Aorta (tissue), 5 donors: ENCODE results near the gene TGIF1. TPM values are rescaled to one million over a fixed set of nuclear protein-coding genes. Genes with fewer than 3 reads are reported as not detected.

ENCODE experiments used
- ATAC-seq: fragments of 200-7000 bp; cut with Tn5 transposase; one replicate; pipeline ENCODE4 v1.9.1; 2022; ENCODE audit warnings: moderate library complexity; ENCODE audit not compliant: low FRiP score
- DNase-seq, 2 donors: peaks; one replicate each; pipeline ENCODE4 v3.0.0-alpha.2; 2020
- H3K27ac ChIP-seq, 2 donors: one replicate each; pipeline ENCODE4 v1.5.1; 2013; ENCODE audit warnings: low read length in 2 of 2, mild to moderate bottlenecking in 2 of 2, moderate library complexity in 2 of 2, control low read depth in 1 of 2, inconsistent platforms in 1 of 2, low read depth in 1 of 2
- H3K27me3 ChIP-seq, 2 donors: one replicate each; pipeline ENCODE4 v1.6.1; 2013; ENCODE audit warnings: control low read depth in 1 of 2, low read length in 1 of 2, mild to moderate bottlenecking in 1 of 2, moderate library complexity in 1 of 2; ENCODE audit not compliant: insufficient read depth in 2 of 2, control insufficient read depth in 1 of 2
- H3K36me3 ChIP-seq, 2 donors: one replicate each; pipeline ENCODE4 v1.6.1; 2013; ENCODE audit warnings: control low read depth in 1 of 2, low read length in 1 of 2, mild to moderate bottlenecking in 1 of 2; ENCODE audit not compliant: insufficient read depth in 2 of 2, control insufficient read depth in 1 of 2
- H3K4me1 ChIP-seq, 2 donors: one replicate each; pipeline ENCODE4 v1.6.1; 2013; ENCODE audit warnings: low read length in 2 of 2, control low read depth in 1 of 2, mild to moderate bottlenecking in 1 of 2, moderate library complexity in 1 of 2; ENCODE audit not compliant: insufficient read depth in 2 of 2, control insufficient read depth in 1 of 2
- H3K4me3 ChIP-seq, 2 donors: one replicate each; pipeline ENCODE4 v1.5.1; 2013; ENCODE audit warnings: low read length in 2 of 2, control low read depth in 1 of 2, mild to moderate bottlenecking in 1 of 2
- H3K9me3 ChIP-seq: one replicate; pipeline ENCODE4 v1.6.1; 2013; ENCODE audit warnings: mild to moderate bottlenecking, low read length; ENCODE audit not compliant: control insufficient read depth
- WGBS, 2 donors: extraction: QIAGEN DNeasy Blood & Tissue Kit; methylation state at CpG; one replicate each; pipeline ENCODE4 v1.1.7; 2013; 5-methylcytosine and 5-hydroxymethylcytosine counted together
- intact Hi-C, 2 donors: fragments of 100-400 bp; cut with DNase I; formaldehyde crosslinking; loops; one replicate each; pipeline versions ENCODE4 v1.14.2 to v1.15.0; 2022
- polyA plus RNA-seq, 2 donors: library from polyadenylated mRNA; stranded (reverse); fragments of 200-250 nt; gene quantifications; one replicate each; pipeline ENCODE4 v1.2.3, GENCODE V29; 2013
- total RNA-seq, 2 donors: library from RNA; stranded (reverse); fragmentation: NEBNext Ultra II Directional; extraction: Animal tissue kit (Norgen Biotek cat#: 25700); gene quantifications; one replicate each; pipeline ENCODE4 v1.2.1, GENCODE V29; 2021
- donor health status: healthy with polysubstance abuse.
- donor health status: Bipolar disorder and iron deficiency.
- donor health status: DM: no; HTN: no; CAD: no.
- donor health status: DM: no; HTN: no; CAD: no.
- donor health status: DM: yes; HTN: yes; CAD: no.

The TGIF1 gene
- total and polyA plus RNA-seq, 4 donors: 34.7 to 48.2 (median 41.5) TPM

GRCh38 chr18:3455907-3456685, 6.1 kb downstream of the TGIF1 start:
- Histone ChIP-seq H3K9me3 (no peaks in the 10 kb centered on the region), H3K27me3 (no peaks in the 10 kb centered on the region), H3K36me3 (peaks cover 0 to 12% of the 10 kb centered on the region in 2 donors), H3K27ac (no peak overlapping the region), H3K4me1 (peaks cover 0 to 5% of the 10 kb centered on the region in 2 donors), H3K4me3 (no peak overlapping the region)
- DNase-seq: no peak
- no peak for ATAC-seq
- 68 to 71% methylated on average over 10 of the region's 10 CpGs for WGBS, 2 donors
- intact Hi-C loops: no loop called here

GRCh38 chr18:3456686-3457069, 6.7 kb downstream of the TGIF1 start:
- no peaks in the 10 kb centered on the region for H3K9me3 ChIP-seq
- WGBS, 2 donors: 50 to 56% methylated on average over 1 of the region's 1 CpG
- no peak for DNase-seq
- H3K27ac ChIP-seq: no peak overlapping the region
- no peak overlapping the region for H3K4me3 ChIP-seq
- peaks cover 0 to 5% of the 10 kb centered on the region in 2 donors for H3K4me1 ChIP-seq
- peaks cover 0 to 12% of the 10 kb centered on the region in 2 donors for H3K36me3 ChIP-seq
- ATAC-seq: no peak
- no peaks in the 10 kb centered on the region for H3K27me3 ChIP-seq
- intact Hi-C loops: no loop called here

GRCh38 chr18:3457261-3457724, 7.3 kb downstream of the TGIF1 start:
- Histone ChIP-seq H3K36me3 (peaks cover 0 to 14% of the 10 kb centered on the region in 2 donors), H3K4me1 (peaks cover 0 to 5% of the 10 kb centered on the region in 2 donors), H3K9me3 (peaks cover 1% of the 10 kb centered on the region), H3K27ac (no peak overlapping the region), H3K4me3 (no peak overlapping the region), H3K27me3 (no peaks in the 10 kb centered on the region)
- ATAC-seq (no peak), DNase-seq (no peak)
- intact Hi-C loops: no loop called here
- 82 to 83% methylated on average over 15 of the region's 15 CpGs for WGBS, 2 donors

GRCh38 chr18:3458378-3458777, 8.4 kb downstream of the TGIF1 start:
- Histone ChIP-seq H3K4me1 (peaks cover 0 to 5% of the 10 kb centered on the region in 2 donors), H3K9me3 (peaks cover 1% of the 10 kb centered on the region), H3K27me3 (no peaks in the 10 kb centered on the region), H3K36me3 (peaks cover 0 to 14% of the 10 kb centered on the region in 2 donors), H3K4me3 (no peak overlapping the region), H3K27ac (no peak overlapping the region)
- no peak for ATAC-seq
- WGBS, 2 donors: 82 to 84% methylated on average over 3 of the region's 3 CpGs
- DNase-seq: no peak
- intact Hi-C loops: no loop called here

- H3K27me3 ChIP-seq: no peaks in the 10 kb centered on the region
- intact Hi-C loops: no loop called here
- H3K36me3 ChIP-seq: peaks cover 0 to 14% of the 10 kb centered on the region in 2 donors
- H3K4me1 ChIP-seq: peaks cover 0 to 5% of the 10 kb centered on the region in 2 donors
- H3K27ac ChIP-seq: no peak overlapping the region
- WGBS, 2 donors: 74 to 82% methylated on average over 5 of the region's 5 CpGs
- ATAC-seq (no peak), DNase-seq (no peak)
- H3K9me3 ChIP-seq: peaks cover 1% of the 10 kb centered on the region
- H3K4me3 ChIP-seq: no peak overlapping the region
Observed at GRCh38 chr18:3458952-3459853, 9.2 kb downstream of the TGIF1 start.

GRCh38 chr18:3460823-3461398, 10.9 kb downstream of the TGIF1 start:
- peaks cover 0 to 4% of the 10 kb centered on the region in 2 donors for H3K4me1 ChIP-seq
- no peak for DNase-seq
- peaks cover 1% of the 10 kb centered on the region for H3K9me3 ChIP-seq
- H3K36me3 ChIP-seq: peaks cover 0 to 14% of the 10 kb centered on the region in 2 donors
- 95 to 98% methylated on average over 4 of the region's 4 CpGs for WGBS, 2 donors
- no peak for ATAC-seq
- no peak overlapping the region for H3K27ac ChIP-seq
- no peak overlapping the region for H3K4me3 ChIP-seq
- H3K27me3 ChIP-seq: no peaks in the 10 kb centered on the region
- intact Hi-C loops: no loop called here

GRCh38 chr18:3461704-3462103, 11.7 kb downstream of the TGIF1 start:
- peaks cover 1% of the 10 kb centered on the region for H3K9me3 ChIP-seq
- intact Hi-C loops: no loop called here
- WGBS, 2 donors: 96% methylated on average over 5 of the region's 5 CpGs
- no peak overlapping the region for H3K4me3 ChIP-seq
- H3K4me1 ChIP-seq: no peaks in the 10 kb centered on the region
- H3K27ac ChIP-seq: no peak overlapping the region
- peaks cover 0 to 11% of the 10 kb centered on the region in 2 donors for H3K36me3 ChIP-seq
- no peaks in the 10 kb centered on the region for H3K27me3 ChIP-seq
- no peak for ATAC-seq
- no peak for DNase-seq

- intact Hi-C loops: no loop called here
- no peak overlapping the region for H3K4me3 ChIP-seq
- H3K27me3 ChIP-seq: no peaks in the 10 kb centered on the region
- H3K27ac ChIP-seq: no peak overlapping the region
- peaks cover 1% of the 10 kb centered on the region for H3K9me3 ChIP-seq
- no peaks in the 10 kb centered on the region for H3K4me1 ChIP-seq
- DNase-seq: no peak
- peaks cover 0 to 5% of the 10 kb centered on the region in 2 donors for H3K36me3 ChIP-seq
- no peak for ATAC-seq
- WGBS, 2 donors: 45 to 56% methylated on average over 2 of the region's 2 CpGs
Observed at GRCh38 chr18:3463051-3463450, 13.1 kb downstream of the TGIF1 start.
